GM23338 (cell line): ENCODE results near the gene WWC1. TPM values are rescaled to one million over a fixed set of nuclear protein-coding genes. Genes with fewer than 3 reads are reported as not detected.

Experiments
- CREB1 ChIP-seq: fragments of 250-450 bp; sonication (Bioruptor Pico); IDR thresholded peaks from 2 replicates; pipeline ENCODE4 v1.5.0; 2020; ENCODE audit warnings: low read depth, mild to moderate bottlenecking, moderate library complexity
- EZH2phosphoT487 ChIP-seq: fragments of 200-600 bp; sonication (generic); IDR thresholded peaks from one replicate; pipeline ENCODE4 v1.8.1; 2018; ENCODE audit warnings: antibody characterized with exemption; ENCODE audit not compliant: unreplicated experiment
- JUNB ChIP-seq: IDR thresholded peaks from one replicate; pipeline ENCODE4 v1.6.1; 2016; ENCODE audit warnings: antibody characterized with exemption; ENCODE audit not compliant: unreplicated experiment
- NANOG ChIP-seq: IDR thresholded peaks from 2 replicates; pipeline ENCODE4 v1.6.1; 2016; ENCODE audit warnings: antibody characterized with exemption, borderline replicate concordance
- REST ChIP-seq: IDR thresholded peaks from one replicate; pipeline ENCODE4 v1.6.1; 2018; ENCODE audit warnings: antibody characterized with exemption; ENCODE audit not compliant: unreplicated experiment
- STAT1 ChIP-seq: IDR thresholded peaks from one replicate; pipeline ENCODE4 v1.6.1; 2016; ENCODE audit warnings: antibody characterized with exemption; ENCODE audit not compliant: unreplicated experiment
- ZNF114 ChIP-seq: fragments of 250-450 bp; sonication (Bioruptor Pico); IDR thresholded peaks from 2 replicates; pipeline ENCODE4 v1.5.0; 2020; ENCODE audit warnings: mild to moderate bottlenecking, moderate library complexity
- ZNF462 ChIP-seq: fragments of 250-450 bp; sonication (Bioruptor Pico); IDR thresholded peaks from 2 replicates; pipeline ENCODE4 v1.5.0; 2020; ENCODE audit warnings: mild to moderate bottlenecking, moderate library complexity
- polyA plus RNA-seq: library from polyadenylated mRNA; unstranded; fragments of >200 nt; fragmentation: Nextera tagmentation; extraction: Ambion mirVana; gene quantifications from 2 replicates; pipeline ENCODE4 v1.2.1, GENCODE V29; 2016
- total RNA-seq: library from RNA; depleted of rRNA; stranded (reverse); fragments of >200 nt; shearing (Covaris generic); gene quantifications from 2 replicates; pipeline ENCODE4 v1.2.3, GENCODE V29; 2014

The WWC1 gene
- total and polyA plus RNA-seq, 2 experiments from 2014 or later, result 25.4 to 27.8 TPM

- no peak for TF ChIP-seq ZNF462
- TF ChIP-seq EZH2phosphoT487, result no peak
- TF ChIP-seq CREB1, result no peak
- no peak for TF ChIP-seq REST
- no peak for TF ChIP-seq JUNB
- TF ChIP-seq ZNF114 (CRISPR knock-in tag), result no peak
- no peak for TF ChIP-seq STAT1
- no peak for TF ChIP-seq NANOG
Measured at GRCh38 chr5:168244838-168245559, 46.4 kb upstream of the WWC1 start (continued).
